HEK293T (cell line): ENCODE results near the gene GAB2.

Source experiments
- FOXK2 ChIP-seq: fragments of 450-650 bp; IDR thresholded peaks from 2 replicates; pipeline ENCODE4 v1.6.1; 2016; ENCODE audit warnings: mild to moderate bottlenecking
- FOXM1 ChIP-seq: fragments of 450-650 bp; IDR thresholded peaks from 2 replicates; pipeline ENCODE4 v1.6.1; 2017; ENCODE audit warnings: mild to moderate bottlenecking, borderline replicate concordance
- HDGF ChIP-seq: fragments of 450-650 bp; IDR thresholded peaks from 2 replicates; pipeline ENCODE4 v1.6.1; 2017; ENCODE audit warnings: antibody characterized with exemption, borderline replicate concordance
- LEF1 ChIP-seq: fragments of 450-650 bp; IDR thresholded peaks from 2 replicates; pipeline ENCODE4 v1.6.1; 2017; ENCODE audit warnings: mild to moderate bottlenecking, borderline replicate concordance
- SP1 ChIP-seq: fragments of 450-650 bp; IDR thresholded peaks from 2 replicates; pipeline ENCODE4 v1.6.1; 2017
- SUZ12 ChIP-seq: fragments of 450-650 bp; IDR thresholded peaks from 2 replicates; pipeline ENCODE4 v1.6.1; 2016; ENCODE audit warnings: mild to moderate bottlenecking

DNA sequence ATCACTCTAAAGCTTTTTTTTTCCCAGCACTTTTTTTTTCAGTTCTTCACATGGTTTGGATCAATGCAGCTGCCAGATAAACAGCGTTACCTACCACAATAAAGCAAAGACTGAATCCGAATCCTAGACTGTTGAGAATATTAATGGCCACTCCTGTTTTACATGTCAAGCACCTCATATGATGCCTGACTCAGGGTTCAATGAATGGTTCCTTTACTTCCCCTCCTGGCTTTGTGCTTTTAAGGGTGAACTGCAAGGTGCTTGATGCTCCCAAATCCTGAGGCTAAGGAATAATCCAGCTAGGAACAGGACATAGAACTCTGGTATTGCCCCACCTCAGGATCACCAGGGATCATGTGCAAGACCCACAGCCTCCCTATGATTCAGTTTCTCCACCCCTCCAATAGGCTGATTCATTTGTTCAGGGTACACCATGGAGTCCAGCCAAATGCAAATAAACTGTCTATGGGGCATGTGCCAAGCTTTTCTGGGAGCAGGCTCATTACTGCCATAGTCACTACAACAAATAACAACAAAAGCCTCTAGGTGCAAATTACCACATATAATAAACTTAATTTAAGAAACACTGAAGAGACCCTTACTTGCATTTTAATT, 104.3 kb downstream of the GAB2 start:
- TF ChIP-seq LEF1, result no peak
- no peak for TF ChIP-seq FOXM1
- TF ChIP-seq SP1, result no peak
- no peak for TF ChIP-seq HDGF
- no peak for TF ChIP-seq FOXK2
- TF ChIP-seq SUZ12, result no peak
